H4 (cell line): ENCODE measurements around the gene INPP4B. TPM values are rescaled to one million over a fixed set of nuclear protein-coding genes. Genes with fewer than 3 reads are reported as not detected.

Source experiments
- DNase-seq: peaks from one replicate; pipeline ENCODE4 v3.0.0-alpha.2; 2015; ENCODE audit warnings: low spot score
- total RNA-seq: library from RNA; depleted of rRNA; stranded (reverse); fragments of >200 nt; shearing (Covaris generic); gene quantifications from 2 replicates; pipeline ENCODE4 v1.2.3, GENCODE V29; 2014

INPP4B gene
- total RNA-seq, 1 experiment from 2014 or later, result 8.0 TPM

DNA sequence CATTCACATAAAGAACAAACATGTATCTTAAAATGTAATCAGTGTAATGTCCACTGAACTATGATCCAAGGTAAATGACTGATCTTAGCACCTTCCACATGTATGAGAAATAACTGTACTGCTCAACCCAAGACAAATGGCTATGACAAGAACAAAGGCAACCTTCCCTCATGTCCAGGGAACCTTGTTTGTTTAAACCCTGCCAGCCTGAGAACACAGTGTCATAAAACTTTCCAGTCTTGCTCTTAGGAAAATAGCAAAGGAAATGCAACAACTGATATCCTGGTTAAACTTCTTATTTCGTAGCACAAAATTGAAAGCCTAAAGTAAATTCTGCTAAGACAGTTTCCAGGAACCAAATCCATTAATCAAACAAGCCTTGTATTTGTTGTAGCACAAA, 715.4 kb downstream of the INPP4B start:
- DNase-seq, result no peak

DNA sequence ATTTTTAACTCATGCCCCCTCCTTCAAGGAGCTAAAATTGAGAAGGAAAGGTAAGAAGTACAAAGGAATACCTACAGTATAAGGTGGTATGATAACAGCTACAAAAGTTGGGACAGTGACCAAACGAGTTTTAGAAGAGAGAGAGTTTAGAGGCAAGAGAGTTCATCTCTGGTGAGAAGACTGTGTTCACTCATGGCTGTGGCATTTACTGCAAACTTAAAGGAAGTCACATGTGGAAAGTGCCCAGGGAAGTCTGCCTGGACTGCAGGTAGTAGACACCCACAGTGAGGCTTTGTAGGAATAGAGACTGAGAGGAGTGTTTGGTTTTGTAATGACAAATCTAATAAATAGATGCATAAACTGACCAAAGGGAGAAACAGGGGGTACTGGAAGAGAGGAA, 716.2 kb downstream of the INPP4B start:
- DNase-seq, result no peak

DNA sequence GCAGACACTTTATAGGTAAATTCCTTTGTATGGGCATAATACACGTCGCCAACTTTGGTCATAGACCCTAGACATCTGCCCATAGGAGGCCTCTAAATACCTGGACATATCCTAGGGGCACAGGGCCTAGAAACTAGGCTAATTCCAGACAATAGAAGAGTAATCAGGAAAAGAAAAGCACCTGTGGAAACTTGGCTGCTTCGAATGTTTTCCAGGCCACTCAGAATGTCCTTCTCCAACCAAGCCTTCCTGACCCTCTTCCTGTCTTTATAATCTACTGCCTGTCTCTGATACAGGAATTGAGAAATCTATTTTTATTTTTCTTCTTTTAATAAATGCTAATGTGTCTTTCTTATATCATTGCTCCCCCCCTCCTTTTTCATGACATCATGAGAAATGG, 716.6 kb downstream of the INPP4B start:
- DNase-seq, result no peak

DNA sequence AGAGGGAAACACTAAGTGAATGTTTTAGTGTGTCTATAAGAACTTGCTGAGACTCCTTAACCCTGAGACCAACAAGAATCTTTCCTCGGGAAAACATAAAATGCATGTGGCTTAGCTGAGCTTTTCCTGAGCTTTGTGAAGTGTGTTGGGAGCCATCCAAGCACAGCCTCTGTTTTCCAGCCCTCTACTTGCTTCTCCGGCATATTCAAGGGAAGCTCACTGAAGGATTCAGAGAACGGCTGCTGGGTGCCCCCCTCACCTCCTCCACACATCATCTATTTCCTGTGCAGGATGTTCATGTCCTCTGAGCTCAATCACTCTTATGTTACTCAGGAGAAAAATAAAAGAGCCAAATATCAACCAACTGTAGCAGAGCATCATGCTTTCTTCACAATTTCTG, 717.6 kb downstream of the INPP4B start:
- no peak for DNase-seq

DNA sequence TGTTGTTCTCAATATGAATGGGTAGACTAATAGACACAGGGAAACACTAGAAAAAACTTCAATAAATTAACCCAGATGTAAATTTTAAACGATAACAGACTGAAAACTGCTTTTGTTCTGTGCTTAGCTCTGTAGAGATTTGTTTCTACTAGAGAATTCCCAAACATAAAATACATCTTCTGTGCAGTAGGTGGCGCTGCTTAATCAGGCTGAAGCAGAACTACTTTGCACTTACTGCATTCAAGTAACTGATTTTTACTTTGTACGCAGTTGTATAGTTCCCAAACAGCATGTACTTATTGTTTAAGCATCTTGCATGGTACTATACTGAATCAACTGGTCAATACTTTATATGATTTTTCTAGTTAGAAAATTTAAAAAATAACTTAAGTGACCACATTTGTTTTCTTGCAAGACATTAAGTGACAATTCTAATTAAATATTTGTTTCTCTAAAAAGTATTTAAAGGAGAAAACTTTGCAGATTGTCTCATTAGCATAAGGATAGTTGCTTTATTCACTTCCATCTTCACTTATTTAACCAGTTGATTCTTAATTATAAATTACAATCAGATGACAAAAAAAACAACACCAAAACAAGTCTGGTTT, 719.1 kb downstream of the INPP4B start:
- DNase-seq, result peak; percentile 64

DNA sequence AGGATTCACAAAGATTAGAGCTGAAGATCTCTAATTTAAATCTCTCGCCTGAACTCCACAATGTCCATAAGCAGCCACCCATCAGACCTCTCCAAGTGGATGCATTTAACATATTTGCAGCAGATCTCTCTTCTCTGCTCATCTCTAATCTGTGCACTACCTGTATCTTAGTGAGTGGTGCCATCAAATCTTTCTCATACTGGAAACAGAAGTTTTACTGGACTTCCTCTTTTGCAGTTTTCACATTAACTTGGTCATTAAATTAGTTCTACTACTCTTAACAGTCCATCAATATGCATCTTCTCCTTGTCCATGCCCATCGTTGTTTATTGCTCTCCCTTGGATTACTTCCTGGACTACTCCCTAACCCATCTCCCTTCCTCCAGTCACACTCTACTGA, 721.2 kb downstream of the INPP4B start:
- no peak for DNase-seq

DNA sequence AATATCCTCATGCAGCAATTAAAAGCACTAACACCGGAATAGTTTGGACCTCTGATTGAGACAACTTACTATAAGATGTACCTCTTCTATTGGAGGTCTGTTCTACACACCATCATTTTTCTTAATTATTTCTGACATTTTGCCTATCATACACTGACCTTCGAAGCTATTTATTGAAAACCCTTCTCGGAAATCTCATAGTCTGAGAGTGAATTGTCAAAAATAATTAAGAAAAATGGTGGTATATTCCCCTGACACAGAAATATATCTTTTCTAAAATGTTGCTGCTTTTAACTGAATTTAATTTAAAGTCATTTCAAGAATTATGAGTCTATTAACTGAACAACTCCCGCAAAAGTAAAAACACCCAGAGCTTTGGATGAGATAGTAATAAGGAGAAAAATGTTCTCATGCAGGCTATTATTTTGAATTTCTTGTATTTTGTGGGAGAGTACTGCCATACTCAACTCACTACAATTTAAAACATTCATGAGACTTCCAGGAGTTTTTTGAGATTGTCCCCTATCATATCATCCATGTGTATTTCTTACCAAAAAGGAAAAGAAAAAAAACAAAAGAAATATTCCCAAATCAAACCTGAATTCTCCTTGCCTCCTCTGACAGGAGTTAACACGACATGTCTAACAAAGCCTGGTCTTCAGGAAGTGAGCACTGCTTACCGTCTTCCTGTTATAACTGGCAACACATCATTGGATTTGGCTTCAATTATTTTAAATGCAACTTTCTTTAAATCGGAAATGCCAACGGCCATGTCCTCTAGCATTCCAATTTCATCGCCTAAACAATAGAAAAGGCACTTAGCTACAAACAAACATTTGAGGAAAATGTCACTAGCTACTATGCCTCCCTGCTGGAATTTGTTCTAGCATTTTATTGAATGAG, 724.4 kb downstream of the INPP4B start:
- DNase-seq, result no peak

DNA sequence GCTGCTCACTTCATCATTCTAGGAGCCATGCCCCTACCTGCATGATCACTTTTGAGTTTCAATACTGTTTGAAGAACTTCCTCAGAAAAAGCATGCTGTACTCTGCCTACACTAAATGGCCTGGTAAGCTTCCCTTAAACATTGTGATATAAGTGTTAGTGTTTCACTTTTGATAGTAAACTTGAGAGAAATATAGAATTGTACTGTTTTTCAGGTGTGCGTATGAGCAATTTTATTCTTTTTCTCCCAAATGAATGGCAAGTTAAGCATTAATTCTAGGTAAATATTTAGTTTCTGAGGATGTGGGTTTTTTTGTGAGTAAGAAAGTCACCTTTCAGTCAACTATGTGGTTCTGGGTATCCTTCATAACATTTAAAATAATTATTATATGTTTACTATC, 725.2 kb downstream of the INPP4B start:
- DNase-seq, result no peak

DNA sequence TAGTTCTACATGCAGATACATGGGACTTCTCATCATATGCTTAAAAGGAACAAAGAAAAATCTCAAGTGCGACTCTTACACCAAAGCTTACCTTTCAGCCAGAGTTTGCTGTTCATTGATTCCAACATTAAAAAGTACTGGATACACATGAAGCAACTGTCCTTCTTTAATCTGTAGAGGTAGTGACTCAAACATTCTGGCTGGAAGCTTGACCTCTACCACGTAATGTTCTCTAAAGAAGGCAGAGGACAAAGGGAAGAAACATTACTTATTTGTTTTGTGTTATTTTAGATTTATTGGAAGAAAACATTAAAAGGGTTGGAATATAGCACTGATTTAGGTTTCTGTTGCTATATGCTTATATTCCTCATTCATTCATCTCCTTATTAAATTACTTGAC, 733.6 kb downstream of the INPP4B start:
- no peak for DNase-seq

DNA sequence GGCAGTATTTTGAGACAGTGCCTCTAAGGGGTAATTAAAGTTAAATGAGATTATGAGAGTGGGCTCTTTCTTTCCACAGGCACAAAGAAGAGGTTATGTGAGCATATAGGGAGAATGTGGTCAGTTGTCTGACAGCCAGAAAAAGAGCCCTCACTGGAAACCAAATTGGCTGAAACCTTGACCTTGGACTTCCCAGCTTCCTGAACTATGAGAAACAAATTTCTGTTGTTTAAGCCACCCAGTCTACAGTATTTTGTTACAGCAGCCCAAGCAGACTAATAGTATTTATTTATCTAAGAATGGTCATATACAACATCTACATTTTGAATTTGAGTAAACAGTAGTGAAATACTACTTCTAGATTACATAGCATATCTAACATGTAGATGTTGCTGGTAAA, 736.0 kb downstream of the INPP4B start:
- DNase-seq, result no peak

DNA sequence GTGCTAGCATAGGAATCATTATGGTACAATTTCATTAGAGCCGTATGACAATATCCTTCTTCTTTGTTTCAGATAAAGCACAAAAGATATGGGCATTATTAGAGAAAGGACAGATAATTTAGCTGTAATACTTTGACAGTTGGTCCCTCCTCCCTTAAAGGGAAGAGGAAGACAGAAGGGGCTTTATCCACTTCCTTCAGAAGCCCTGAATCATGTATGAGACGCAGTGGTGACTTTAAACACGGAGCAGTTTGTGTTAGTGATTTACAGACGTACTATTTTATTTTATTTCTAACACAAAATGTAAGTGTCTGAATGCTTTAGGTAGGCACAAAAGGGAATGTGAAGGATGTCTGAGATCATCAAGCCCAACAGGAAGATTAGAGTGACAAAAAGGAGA, 742.1 kb downstream of the INPP4B start:
- DNase-seq, result no peak

DNA sequence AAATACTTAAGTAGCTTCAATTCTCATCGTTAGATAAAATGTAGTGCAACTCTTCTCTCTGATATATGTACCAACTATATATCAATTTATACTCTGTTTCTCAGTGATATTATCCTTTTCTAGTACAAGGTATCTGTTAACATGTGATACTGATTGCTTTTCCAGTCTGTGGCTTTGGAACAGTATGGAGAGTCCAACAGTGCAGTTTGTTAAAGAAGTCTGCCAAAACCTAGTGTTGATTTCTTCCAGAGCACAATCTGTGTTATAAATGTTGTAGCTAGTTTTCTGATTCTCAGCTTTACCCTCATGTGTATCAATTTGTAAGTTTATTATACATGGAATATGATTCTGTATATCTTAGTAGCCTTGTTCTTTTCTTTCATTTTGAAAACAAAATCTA, 744.7 kb downstream of the INPP4B start:
- no peak for DNase-seq

DNA sequence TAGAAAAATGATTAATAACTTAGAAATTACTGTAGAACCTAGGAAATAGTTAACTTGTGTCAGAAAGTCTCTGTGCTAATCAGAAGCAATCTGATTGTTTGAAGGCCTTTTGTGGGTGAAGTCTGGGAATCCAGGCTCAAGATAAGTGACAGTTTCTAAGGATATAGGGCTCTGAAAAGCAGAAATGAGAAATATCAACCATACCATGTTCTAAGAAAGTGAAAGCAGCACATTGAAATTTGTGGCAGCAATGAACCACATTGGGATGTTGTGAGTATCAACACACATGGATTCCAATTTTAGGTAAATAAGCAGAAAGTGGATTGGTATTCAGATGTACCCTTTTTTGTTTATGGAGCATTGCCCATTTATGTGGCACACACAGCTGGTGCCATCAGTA, 745.2 kb downstream of the INPP4B start:
- no peak for DNase-seq

DNA sequence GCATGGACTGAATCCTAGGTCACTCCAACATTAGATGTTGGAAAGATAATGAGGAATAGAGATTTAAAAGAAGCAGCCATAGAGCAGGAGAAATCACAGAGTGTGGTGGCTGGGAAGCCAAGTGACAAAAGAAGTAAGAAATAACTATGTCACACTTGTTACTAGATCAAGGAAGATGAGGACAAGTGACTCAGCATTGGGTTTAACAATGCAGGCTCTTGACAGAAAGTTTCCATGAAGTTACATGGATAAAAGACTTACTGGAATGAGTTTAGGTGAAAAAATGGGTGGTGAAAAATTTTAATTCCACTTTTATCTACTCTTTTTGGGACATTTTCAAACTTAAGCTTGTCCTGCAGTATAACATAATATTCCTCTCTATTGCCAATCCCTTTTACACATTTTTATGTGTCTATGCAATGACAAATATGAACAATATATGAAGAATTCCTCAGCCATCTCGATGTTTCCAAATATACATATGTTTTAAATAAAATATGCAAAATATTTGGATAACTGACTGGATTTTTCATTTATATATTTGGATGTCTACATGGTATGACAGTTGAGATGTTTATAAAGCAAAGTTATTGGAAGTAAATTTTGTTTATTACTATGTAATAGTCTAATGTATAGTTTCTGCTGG, 747.1 kb downstream of the INPP4B start:
- DNase-seq, result no peak

DNA sequence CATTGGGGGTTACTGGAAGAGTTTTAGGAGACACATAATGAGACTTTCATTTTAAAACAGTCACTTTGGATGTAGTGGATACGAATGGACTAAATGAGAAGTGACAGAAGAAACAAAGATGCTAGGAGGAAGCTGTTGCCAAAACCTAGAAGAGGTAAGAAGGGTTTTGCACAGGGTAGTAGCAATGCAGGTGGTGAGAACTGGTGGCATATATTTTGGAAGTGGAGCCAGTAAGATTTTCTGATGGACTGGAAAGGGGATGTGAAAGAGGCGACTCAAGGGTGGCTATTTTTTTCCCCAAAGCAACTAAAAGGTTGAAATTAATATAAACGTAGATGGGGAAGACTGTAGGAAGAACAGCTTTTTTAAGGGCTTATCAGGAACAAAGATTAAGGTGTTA, 747.7 kb downstream of the INPP4B start:
- DNase-seq, result no peak

DNA sequence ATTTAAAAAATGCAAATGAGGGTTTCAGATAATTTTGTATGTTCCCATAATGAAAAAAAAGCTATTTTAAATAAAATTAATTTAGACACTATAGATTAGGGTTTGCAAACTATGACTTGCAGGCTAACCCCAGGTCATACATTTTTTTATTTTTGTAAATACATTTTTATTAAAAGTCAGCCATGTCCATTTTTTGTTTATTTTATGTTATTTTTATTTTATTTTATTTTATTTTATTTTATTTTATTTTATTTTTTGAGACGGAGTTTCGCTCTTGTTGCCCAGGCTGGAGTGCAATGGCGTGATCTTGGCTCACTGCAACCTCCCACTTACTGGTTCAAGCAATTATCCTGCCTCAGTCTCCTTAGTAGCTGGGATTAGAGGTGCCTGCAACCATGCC, 749.1 kb downstream of the INPP4B start:
- DNase-seq, result no peak

DNA sequence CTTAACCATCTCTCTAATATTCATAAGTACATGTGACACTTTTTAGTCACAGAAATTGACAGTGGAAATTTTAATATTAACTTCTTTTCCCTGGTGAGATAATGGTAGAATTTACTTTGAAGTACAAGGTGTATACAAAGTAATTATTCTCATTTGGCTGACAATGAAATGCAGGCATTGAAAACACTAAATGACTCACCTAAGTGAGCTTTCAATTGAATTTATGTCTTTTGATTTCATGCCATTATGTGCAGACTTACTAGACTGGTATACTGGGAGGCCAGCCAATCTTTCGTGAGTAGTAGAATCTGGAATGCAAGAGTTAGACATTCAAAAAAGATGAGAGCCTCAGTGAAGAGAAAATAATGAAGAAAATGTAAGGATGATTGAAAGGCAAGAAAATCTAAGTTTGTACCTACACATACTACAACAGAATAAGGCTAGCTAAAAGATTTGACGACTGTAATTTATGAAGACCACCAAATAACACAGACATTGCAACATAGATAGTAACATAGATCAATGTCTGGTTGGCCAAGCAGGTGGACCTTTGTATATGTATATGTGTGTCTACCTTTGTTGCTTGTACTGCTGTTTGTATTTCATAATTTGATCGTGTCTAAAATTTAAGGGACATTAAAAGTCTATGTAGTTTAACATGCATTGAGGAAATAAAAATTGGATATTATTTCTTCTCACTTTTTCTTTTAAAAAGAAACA, 750.1 kb downstream of the INPP4B start:
- peak; percentile 73 for DNase-seq

DNA sequence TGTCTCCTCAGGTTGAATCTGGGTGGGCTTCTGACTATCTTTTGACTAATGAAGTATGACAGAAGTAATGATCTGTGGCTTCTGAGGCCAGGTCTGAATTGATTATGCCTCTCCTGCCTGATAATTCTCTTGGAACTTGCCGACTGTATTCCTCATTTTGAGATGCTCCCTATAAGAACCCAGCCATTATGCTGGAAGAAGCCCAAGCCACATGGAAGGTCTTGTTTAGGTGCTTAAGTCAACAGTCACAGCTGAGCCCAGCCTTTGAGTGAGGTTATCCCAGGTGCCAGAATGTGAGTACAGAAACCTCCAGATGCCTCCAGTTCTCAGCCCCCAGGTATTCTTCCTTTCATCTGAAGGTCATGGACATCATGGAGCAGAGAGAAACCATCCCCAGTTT, 753.2 kb downstream of the INPP4B start:
- no peak for DNase-seq

DNA sequence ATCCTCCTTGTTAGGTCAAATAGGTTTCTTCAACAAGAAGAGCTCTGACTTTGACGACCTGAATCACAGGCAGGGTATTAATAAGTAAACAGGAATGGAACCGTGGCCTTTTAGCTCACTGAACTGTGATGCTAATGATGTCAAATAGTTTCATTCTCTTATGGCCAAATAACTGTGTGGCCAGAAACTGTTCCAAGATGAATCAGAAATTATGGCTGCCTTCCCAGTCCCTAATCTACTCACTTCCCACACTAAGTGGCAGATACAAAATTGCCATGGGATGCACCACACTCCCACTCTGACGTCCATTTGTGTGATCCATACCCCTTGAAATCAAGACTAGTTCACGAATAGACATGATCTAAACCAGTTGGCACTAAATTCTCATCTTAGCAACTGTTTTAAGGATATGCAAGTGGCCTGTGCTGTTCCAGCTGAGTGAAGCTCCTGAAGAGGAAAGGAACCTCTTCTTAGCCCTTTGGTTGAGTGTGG, 754.4 kb downstream of the INPP4B start:
- peak; percentile 48 for DNase-seq

DNA sequence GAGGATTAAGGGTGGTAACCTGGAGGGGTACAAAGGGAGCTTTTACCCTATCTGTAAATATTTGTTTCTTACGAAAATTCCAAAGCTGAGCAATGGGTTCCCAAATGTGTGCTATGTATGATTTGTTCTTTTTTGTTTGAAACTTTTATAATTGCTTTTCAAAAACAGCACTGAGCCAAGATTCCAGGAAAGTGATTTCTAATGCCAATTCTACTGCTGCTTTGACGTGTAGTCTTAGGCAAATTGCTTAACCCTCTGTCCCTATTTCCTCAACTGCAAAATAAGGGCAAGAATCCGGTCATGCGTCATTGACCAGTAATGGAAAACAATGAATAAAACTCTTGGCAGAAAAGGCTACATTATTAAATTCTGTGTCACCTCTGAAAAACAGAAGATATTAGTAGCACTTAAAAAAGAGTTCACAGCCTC, 755.0 kb downstream of the INPP4B start:
- DNase-seq, result no peak

DNA sequence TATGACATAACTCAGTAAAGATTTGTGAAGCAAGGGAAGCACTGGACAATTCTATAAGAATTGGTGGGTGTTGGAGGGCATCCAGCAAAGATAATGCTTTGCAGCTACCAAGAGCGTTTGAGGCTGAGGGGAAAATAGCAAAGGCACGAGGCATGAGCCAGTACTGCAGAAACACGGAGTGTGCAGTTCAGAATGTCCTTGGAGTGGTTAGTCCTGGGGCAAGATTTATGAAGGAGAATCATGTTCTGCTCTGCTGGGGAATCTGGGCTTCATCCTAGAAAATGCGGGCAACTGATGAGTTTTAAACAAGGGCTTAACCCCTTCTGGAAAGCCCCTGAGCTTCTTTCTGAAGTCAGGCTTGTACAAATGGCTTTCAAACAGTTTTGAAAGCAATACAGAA, 757.2 kb downstream of the INPP4B start:
- no peak for DNase-seq
